Sigmoid colon (tissue), 7 donors: ENCODE data around the gene ZNF485. TPM values are rescaled to one million over a fixed set of nuclear protein-coding genes. Genes with fewer than 3 reads are reported as not detected.
A peak's percentile ranks its signal among the peaks of the same experiment; 100 is the strongest.

ENCODE experiments used
- DNase-seq: peaks from one replicate; pipeline ENCODE4 v3.0.0-alpha.2; 2019
- H3K27ac ChIP-seq, 4 donors: fragments of 200-600 bp; sonication (generic); one replicate each; pipeline ENCODE4 v1.5.1; 2016 to 2019; ENCODE audit warnings: mild to moderate bottlenecking in 1 of 4
- H3K27me3 ChIP-seq, 3 donors: fragments of 200-600 bp; sonication (generic); one replicate each; pipeline ENCODE4 v1.5.1; 2019; ENCODE audit warnings: mild to moderate bottlenecking in 1 of 3
- H3K36me3 ChIP-seq, 4 donors: fragments of 200-600 bp; sonication (generic); one replicate each; pipeline ENCODE4 v1.5.1; 2016 to 2019
- H3K4me1 ChIP-seq, 4 donors: fragments of 200-600 bp; sonication (generic); one replicate each; pipeline ENCODE4 v1.5.1; 2017 to 2019
- H3K4me3 ChIP-seq, 4 donors: fragments of 200-600 bp; sonication (generic); one replicate each; pipeline ENCODE4 v1.5.1; 2017 to 2019; ENCODE audit warnings: mild to moderate bottlenecking in 2 of 4, moderate library complexity in 1 of 4
- H3K9me3 ChIP-seq, 4 donors: fragments of 200-600 bp in 3 of 4; sonication (generic) in 3 of 4; one replicate each; pipeline versions ENCODE4 v1.5.1 to v1.6.1; 2013 to 2019
- EP300 ChIP-seq, 4 donors: sonication (generic); formaldehyde crosslinking; IDR thresholded peaks; one replicate each; pipeline ENCODE4 v1.6.1; 2017; ENCODE audit warnings: antibody characterized with exemption in 4 of 4
- POLR2A ChIP-seq, 2 donors: fragments of 450-650 bp; IDR thresholded peaks; one replicate each; pipeline ENCODE4 v1.6.1; 2016; ENCODE audit warnings: antibody characterized with exemption in 2 of 2, mild to moderate bottlenecking in 2 of 2, moderate library complexity in 2 of 2
- POLR2AphosphoS5 ChIP-seq, 4 donors: sonication (generic); formaldehyde crosslinking; IDR thresholded peaks; one replicate each; pipeline ENCODE4 v1.6.1; 2017; ENCODE audit warnings: antibody characterized with exemption in 4 of 4
- WGBS, 2 donors: extraction: QIAGEN DNeasy Blood & Tissue Kit; methylation state at CpG; one replicate each; pipeline ENCODE4 v1.1.7; 2013; 5-methylcytosine and 5-hydroxymethylcytosine counted together
- intact Hi-C: fragments of 100-400 bp; cut with DNase I; formaldehyde crosslinking; loops from one replicate; pipeline ENCODE4 v1.15.1; 2023
- polyA plus RNA-seq, 3 donors: library from polyadenylated mRNA; stranded (reverse); fragments of 200-250 nt; gene quantifications; one replicate each; pipeline ENCODE4 v1.2.3, GENCODE V29; 2013
- total RNA-seq, 4 donors: library from RNA; depleted of rRNA; stranded (reverse); fragments of >200 nt; gene quantifications; one replicate each; pipeline ENCODE4 v1.1.0, GENCODE V29; 2016
- TF ChIP-seq, protein P1 (sequence below), 4 experiments: fragments of 450-650 bp in 3 of 4; fragments of 200-600 bp in 1 of 4; IDR thresholded peaks; one replicate each; pipeline ENCODE4 v1.5.1; 2016 to 2019; ENCODE audit warnings: antibody characterized with exemption in 4 of 4, mild to moderate bottlenecking in 3 of 4, moderate library complexity in 2 of 4
- donor health status: healthy with polysubstance abuse.
- donor health status: Bipolar disorder and iron deficiency.
- donor health status: healthy.

ZNF485 gene
- total RNA-seq (1 to 10 TPM; 2.2 to 3.8 (median 2.9) TPM), polyA plus RNA-seq (1 to 10 TPM in 2 of 3 donors, under 1 TPM in 1; 0.46 to 3.3 (median 1.8) TPM)

DNA sequence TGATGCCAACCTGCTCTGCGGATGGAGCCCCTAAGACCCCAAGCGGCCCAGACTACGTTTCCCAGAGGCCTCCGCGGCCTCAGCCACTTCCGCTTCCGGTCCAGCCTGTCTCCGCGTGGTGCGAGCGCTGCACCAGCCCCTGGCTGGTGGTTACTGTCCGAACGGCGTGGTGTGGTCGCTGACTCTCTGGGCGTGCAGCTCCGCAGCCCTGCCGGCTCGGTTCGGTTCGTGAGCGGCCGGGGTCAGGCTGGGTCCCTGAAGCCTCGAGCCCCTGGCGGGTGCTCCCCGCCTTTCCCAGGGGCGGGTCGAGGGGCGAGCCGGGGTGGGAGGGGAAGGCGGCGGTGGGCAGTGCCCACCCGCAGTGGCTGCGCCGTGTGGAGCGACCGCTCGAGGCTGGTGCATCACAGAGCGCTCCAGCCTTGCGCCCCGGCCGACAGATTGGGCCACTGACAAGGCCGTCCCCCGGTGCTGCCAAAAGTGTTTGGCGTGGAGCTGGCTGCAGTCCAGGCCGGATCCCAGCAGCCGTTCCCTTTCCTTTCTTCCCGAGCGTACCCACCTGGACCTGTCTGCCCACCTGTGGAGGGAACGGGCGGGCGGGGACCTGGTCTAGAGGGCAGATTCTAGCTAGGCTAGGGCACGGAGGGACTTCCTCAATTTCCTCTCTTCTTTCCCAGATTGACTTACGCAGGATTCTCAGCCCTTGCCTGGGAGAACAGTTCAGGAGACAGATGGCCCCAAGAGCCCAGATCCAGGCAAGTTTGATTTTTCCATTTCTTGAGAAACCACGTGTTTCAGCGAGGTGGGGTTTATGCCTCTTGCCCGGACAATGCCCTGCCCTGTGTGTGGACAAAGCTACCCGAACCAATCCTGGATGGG is at the start of gene ZNF485:
Gene ZNF485, plus strand, starts transcription at position 116 of the 876 bp plus-strand sequence. Its CDS starts 613 bp downstream, at position 729.
- no peak for TF ChIP-seq EP300 (IDR thresholded peaks at IDR 0.05)
- TF ChIP-seq POLR2AphosphoS5 (IDR thresholded peaks at IDR 0.05), result peak; percentile 30 to 70 (median 60)
- TF ChIP-seq, protein P1, sequence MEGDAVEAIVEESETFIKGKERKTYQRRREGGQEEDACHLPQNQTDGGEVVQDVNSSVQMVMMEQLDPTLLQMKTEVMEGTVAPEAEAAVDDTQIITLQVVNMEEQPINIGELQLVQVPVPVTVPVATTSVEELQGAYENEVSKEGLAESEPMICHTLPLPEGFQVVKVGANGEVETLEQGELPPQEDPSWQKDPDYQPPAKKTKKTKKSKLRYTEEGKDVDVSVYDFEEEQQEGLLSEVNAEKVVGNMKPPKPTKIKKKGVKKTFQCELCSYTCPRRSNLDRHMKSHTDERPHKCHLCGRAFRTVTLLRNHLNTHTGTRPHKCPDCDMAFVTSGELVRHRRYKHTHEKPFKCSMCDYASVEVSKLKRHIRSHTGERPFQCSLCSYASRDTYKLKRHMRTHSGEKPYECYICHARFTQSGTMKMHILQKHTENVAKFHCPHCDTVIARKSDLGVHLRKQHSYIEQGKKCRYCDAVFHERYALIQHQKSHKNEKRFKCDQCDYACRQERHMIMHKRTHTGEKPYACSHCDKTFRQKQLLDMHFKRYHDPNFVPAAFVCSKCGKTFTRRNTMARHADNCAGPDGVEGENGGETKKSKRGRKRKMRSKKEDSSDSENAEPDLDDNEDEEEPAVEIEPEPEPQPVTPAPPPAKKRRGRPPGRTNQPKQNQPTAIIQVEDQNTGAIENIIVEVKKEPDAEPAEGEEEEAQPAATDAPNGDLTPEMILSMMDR (IDR thresholded peaks at IDR 0.05), result no peak
- no peak for TF ChIP-seq POLR2A (IDR thresholded peaks at IDR 0.05)
- intact Hi-C loops, result loop anchor here (1.0 to 5.0 kb wide), 2 partner anchors 34 to 42 kb away; partner anchors contain the start of genes ZNF239 and ZNF32
- Histone ChIP-seq H3K27ac (peak within 1 kb of the TSS; percentile 62 to 77 (median 69)), H3K4me3 (peak within 1 kb of the TSS; percentile 68 to 92 (median 85)), H3K9me3 (no peaks in the 10 kb centered on the region), H3K27me3 (no peaks in the 10 kb centered on the region), H3K4me1 (peaks cover 0 to 13% (median 8%) of the 10 kb centered on the region in 4 donors), H3K36me3 (peaks cover 0 to 28% (median 2%) of the 10 kb centered on the region in 4 donors)
- 1 to 4% methylated on average over 58 of the region's 58 CpGs for WGBS, 2 donors
- DNase-seq, result peak; percentile 81

DNA sequence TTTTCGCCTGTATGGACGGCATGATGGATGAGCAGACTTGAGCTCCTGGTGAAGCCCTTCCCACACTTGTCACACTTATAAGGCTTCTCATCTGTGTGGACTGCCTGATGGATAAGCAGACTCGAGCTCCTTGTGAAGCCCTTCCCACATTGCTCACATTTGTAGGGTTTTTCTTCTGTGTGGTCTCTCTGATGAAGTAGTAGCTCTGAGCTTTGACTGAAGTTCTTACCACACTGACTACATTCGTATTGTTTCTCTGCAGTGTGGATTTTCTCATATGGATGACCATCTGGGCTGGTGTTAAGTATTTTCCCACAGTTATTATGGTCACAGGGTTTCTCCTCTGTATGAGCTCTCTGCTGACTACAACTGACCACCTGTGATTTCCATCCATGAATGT is 49.0 kb upstream of the ZNF485 start:
- 95 to 97% methylated on average over 4 of the region's 4 CpGs for WGBS, 2 donors
- peaks cover 0 to 59% (median 25%) of the 10 kb centered on the region in 4 donors for H3K36me3 ChIP-seq

DNA sequence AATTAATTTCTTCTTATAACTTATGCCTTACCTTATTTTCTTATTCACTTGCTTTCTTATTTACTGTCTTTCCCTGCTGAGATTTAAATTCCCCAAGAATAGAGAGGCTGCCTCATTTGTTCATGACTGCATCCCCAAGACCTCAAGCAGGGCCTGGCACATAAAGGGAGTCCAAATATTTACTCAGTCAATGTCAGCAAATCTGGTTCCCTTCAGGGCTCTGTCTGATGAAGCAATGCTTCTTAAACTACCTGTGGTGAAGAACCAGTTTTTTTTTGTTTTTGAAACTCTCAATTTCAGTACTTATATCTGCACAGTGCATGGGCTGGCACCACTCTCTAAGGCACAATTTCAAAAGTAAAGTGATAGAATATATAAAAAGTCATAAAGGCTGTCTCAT is 36.6 kb upstream of the ZNF485 start:
- Histone ChIP-seq H3K27me3 (no peaks in the 10 kb centered on the region), H3K27ac (no peak overlapping the region), H3K36me3 (peaks cover 0 to 28% (median 4%) of the 10 kb centered on the region in 4 donors), H3K4me3 (no peak overlapping the region), H3K9me3 (no peaks in the 10 kb centered on the region), H3K4me1 (peaks cover 0 to 14% (median 11%) of the 10 kb centered on the region in 4 donors)
- intact Hi-C loops, result loop anchor here (5.0 to 10.0 kb wide), 2 partner anchors 38 to 175 kb away; partner anchors contain the start of gene ZNF485
- TF ChIP-seq POLR2A (IDR thresholded peaks at IDR 0.05) (no peak), POLR2AphosphoS5 (IDR thresholded peaks at IDR 0.05) (no peak), EP300 (IDR thresholded peaks at IDR 0.05) (no peak)
- TF ChIP-seq, protein P1 (IDR thresholded peaks at IDR 0.05), result no peak
- no peak for DNase-seq

More for the DNA sequence above, 49.0 kb upstream of the ZNF485 start:
- H3K27me3 ChIP-seq, result no peaks in the 10 kb centered on the region
- DNase-seq, result no peak
- H3K4me1 ChIP-seq, result no peaks in the 10 kb centered on the region
- TF ChIP-seq, protein P1 (IDR thresholded peaks at IDR 0.05), result no peak
- TF ChIP-seq EP300 (IDR thresholded peaks at IDR 0.05) (no peak), POLR2A (IDR thresholded peaks at IDR 0.05) (no peak), POLR2AphosphoS5 (IDR thresholded peaks at IDR 0.05) (no peak)
- H3K9me3 ChIP-seq, result peaks cover 0 to 39% (median 6%) of the 10 kb centered on the region in 4 donors
- H3K4me3 ChIP-seq, result no peak overlapping the region
- H3K27ac ChIP-seq, result no peak overlapping the region
- intact Hi-C loops, result no loop called here

DNA sequence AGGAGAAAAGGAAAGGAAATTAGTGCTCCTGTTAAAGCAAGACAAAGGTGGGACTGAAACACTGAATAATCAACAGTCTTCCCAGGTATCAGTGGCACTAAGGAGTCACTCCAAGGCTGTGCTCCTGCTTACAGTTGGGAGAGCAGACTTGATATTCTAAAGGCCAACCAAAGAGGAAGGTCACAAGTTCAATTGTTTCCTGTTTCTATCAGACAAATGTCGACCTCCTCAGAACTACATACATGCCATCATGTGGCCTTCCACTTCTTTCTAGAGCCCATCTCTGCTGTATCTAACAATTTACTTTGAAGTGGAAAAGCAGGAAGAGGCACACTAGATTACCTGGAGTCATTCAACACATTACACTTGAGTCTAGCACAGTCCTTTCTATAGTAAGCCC is 35.3 kb upstream of the ZNF485 start:
- peaks cover 0 to 19% (median 4%) of the 10 kb centered on the region in 4 donors for H3K36me3 ChIP-seq
- TF ChIP-seq POLR2A (IDR thresholded peaks at IDR 0.05) (no peak), EP300 (IDR thresholded peaks at IDR 0.05) (no peak), POLR2AphosphoS5 (IDR thresholded peaks at IDR 0.05) (no peak)
- TF ChIP-seq, protein P1 (IDR thresholded peaks at IDR 0.05), result no peak
- WGBS, 2 donors, result 44 to 78% methylated on average over 1 of the region's 1 CpG
- intact Hi-C loops, result loop anchor here (5.0 to 10.0 kb wide), 2 partner anchors 36 to 176 kb away; partner anchors contain the start of gene ZNF485
- no peak overlapping the region for H3K4me3 ChIP-seq
- H3K27me3 ChIP-seq, result no peaks in the 10 kb centered on the region
- no peak for DNase-seq
- no peak overlapping the region for H3K27ac ChIP-seq
- H3K9me3 ChIP-seq, result no peaks in the 10 kb centered on the region
- peaks cover 0 to 19% (median 13%) of the 10 kb centered on the region in 4 donors for H3K4me1 ChIP-seq
